Measurements from ENCODE around the gene TMEM201.

TMEM201 gene

DNA sequence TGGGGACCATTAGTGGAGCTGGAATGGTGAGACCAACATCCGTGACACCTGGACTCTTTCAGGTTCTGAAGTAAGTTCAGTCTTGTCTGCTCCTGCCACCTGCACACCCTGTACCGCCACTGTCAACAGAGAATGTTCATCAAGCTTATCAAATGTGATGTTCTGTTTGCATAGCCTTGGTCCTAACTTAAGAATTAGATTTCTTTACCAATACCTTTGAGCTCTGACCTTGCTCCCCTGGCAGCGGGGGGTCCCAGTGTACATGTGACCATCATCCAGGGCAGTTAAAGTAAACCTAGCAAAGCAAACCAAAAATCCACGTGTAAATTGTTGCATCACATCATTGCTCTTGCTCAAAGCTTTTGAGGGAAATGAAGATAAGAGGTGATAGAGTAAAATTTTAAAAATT, 35.0 kb upstream of the TMEM201 start:
- no peak overlapping the region for H4K91ac ChIP-seq (ENCODE audit: low read length)

DNA sequence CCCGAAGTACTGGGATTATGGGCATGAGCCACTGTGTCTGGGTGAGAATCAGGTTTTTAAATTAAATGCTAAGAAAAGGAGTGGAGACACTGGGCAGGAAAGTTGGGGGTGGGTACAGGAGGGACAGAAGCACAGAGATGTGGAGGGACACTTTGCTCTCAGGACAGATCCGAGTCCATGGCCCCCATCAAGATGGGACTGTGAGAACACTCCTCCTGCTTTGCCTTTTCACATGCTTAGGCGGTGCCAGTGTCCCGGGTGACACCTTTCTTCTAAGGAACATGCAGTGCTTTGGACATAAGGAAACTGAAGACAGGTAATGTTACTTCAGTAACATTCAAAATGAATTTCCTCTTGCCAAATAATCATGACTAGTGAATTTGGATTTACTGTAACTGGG, 32.8 kb upstream of the TMEM201 start:
- no peak overlapping the region for H3K4me3 ChIP-seq (ENCODE audit: insufficient read depth in 1 of 2, low read depth in 1 of 2, low read length in 2 of 2)
- H2AK5ac ChIP-seq (ENCODE audit: low read length, severe bottlenecking) = no peak overlapping the region
- H3K14ac ChIP-seq (ENCODE audit: low read length in 2 of 2) = no peak overlapping the region
- H3K18ac ChIP-seq (ENCODE audit: low read depth in 1 of 2, low read length in 2 of 2) = no peak overlapping the region
- H2BK120ac ChIP-seq (ENCODE audit: low read depth, low read length) = no peak overlapping the region
- H3K4ac ChIP-seq (ENCODE audit: low read depth in 1 of 2, low read length in 2 of 2) = no peak overlapping the region
- no peak overlapping the region for H4K91ac ChIP-seq (ENCODE audit: low read length)
- peaks cover 11 to 46% of the 10 kb centered on the region in 2 experiments for H3K36me3 ChIP-seq (ENCODE audit: control insufficient read depth in 1 of 2, insufficient read depth in 2 of 2, low read depth in 1 of 2, low read length in 2 of 2)
- H2AFZ ChIP-seq (ENCODE audit: low read depth, low read length) = no peak overlapping the region
- H3K23ac ChIP-seq (ENCODE audit: low read length in 2 of 2) = no peak overlapping the region
- no peak overlapping the region for H4K8ac ChIP-seq (ENCODE audit: low read length)
- no peak overlapping the region for H3K27ac ChIP-seq (ENCODE audit: low read length, poor library complexity, severe bottlenecking)
- H3K4me1 ChIP-seq (ENCODE audit: control insufficient read depth, insufficient read depth, low read depth, low read length) = peaks cover 3% of the 10 kb centered on the region
- no peak overlapping the region for H2BK15ac ChIP-seq (ENCODE audit: low read depth, poor library complexity, severe bottlenecking)
- no peak overlapping the region for H3K4me2 ChIP-seq (ENCODE audit: low read length, poor library complexity, severe bottlenecking)
- no peak for DNase-seq
- WGBS = 99% methylated on average over 4 of the region's 4 CpGs
- no peaks in the 10 kb centered on the region for H3K9me3 ChIP-seq (ENCODE audit: control insufficient read depth, low read length)
- peaks cover 4% of the 10 kb centered on the region for H3K79me1 ChIP-seq (replicated peaks; ENCODE audit: low read length, poor library complexity, severe bottlenecking)
- H2BK12ac ChIP-seq (ENCODE audit: low read length in 2 of 2) = no peak overlapping the region
- no peak overlapping the region for H2BK5ac ChIP-seq (ENCODE audit: low read depth, low read length, poor library complexity, severe bottlenecking)
- peak overlapping the region; percentile 39 for H3K9ac ChIP-seq (ENCODE audit: low read length)
- no peaks in the 10 kb centered on the region for H3K27me3 ChIP-seq (ENCODE audit: control insufficient read depth in 1 of 2, insufficient read depth in 1 of 2, low read length in 2 of 2)

More for the DNA sequence above, 35.0 kb upstream of the TMEM201 start:
- no peak overlapping the region for H3K18ac ChIP-seq (ENCODE audit: low read depth in 1 of 2, low read length in 2 of 2)
- no peak overlapping the region for H3K4me3 ChIP-seq (ENCODE audit: insufficient read depth in 1 of 2, low read depth in 1 of 2, low read length in 2 of 2)
- H3K9ac ChIP-seq (ENCODE audit: low read length) = no peak overlapping the region
- H4K8ac ChIP-seq (ENCODE audit: low read length) = no peak overlapping the region
- 100% methylated on average over 4 of the region's 4 CpGs for WGBS
- no peaks in the 10 kb centered on the region for H3K9me3 ChIP-seq (ENCODE audit: control insufficient read depth, low read length)
- DNase-seq = no peak
- H2BK12ac ChIP-seq (ENCODE audit: low read length in 2 of 2) = no peak overlapping the region
- no peak overlapping the region for H3K27ac ChIP-seq (ENCODE audit: low read length, poor library complexity, severe bottlenecking)
- no peak overlapping the region for H3K4ac ChIP-seq (ENCODE audit: low read depth in 1 of 2, low read length in 2 of 2)
- no peak overlapping the region for H3K23ac ChIP-seq (ENCODE audit: low read length in 2 of 2)
- peaks cover 1% of the 10 kb centered on the region for H3K4me1 ChIP-seq (ENCODE audit: control insufficient read depth, insufficient read depth, low read depth, low read length)
- no peak overlapping the region for H2BK120ac ChIP-seq (ENCODE audit: low read depth, low read length)
- H2AK5ac ChIP-seq (ENCODE audit: low read length, severe bottlenecking) = no peak overlapping the region
- H3K27me3 ChIP-seq (ENCODE audit: control insufficient read depth in 1 of 2, insufficient read depth in 1 of 2, low read length in 2 of 2) = no peaks in the 10 kb centered on the region
- H3K79me1 ChIP-seq (replicated peaks; ENCODE audit: low read length, poor library complexity, severe bottlenecking) = peaks cover 17% of the 10 kb centered on the region
- H3K14ac ChIP-seq (ENCODE audit: low read length in 2 of 2) = no peak overlapping the region
- H3K36me3 ChIP-seq (ENCODE audit: control insufficient read depth in 1 of 2, insufficient read depth in 2 of 2, low read depth in 1 of 2, low read length in 2 of 2) = peaks cover 11 to 35% of the 10 kb centered on the region in 2 experiments
- no peak overlapping the region for H2AFZ ChIP-seq (ENCODE audit: low read depth, low read length)
- H2BK5ac ChIP-seq (ENCODE audit: low read depth, low read length, poor library complexity, severe bottlenecking) = no peak overlapping the region
- H3K4me2 ChIP-seq (ENCODE audit: low read length, poor library complexity, severe bottlenecking) = no peak overlapping the region
- no peak overlapping the region for H2BK15ac ChIP-seq (ENCODE audit: low read depth, poor library complexity, severe bottlenecking)

DNA sequence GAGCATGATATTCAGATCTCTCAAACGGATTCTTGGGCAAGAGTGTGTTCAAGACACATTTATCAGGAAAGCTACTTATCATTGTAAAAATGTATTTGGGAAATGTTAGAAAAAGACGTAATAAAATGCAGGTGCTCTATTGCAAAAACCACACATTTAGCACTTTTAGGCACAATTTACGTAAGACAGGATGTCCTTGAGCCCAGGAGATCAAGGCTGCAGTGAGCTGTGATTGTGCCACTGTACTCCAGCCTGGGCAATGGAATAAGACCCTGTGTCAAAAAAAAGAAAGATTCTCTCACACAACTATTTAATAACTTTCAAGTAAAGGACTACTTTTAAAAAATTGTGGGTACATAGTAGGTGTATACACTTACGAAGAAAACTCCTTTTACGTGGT, 31.1 kb upstream of the TMEM201 start:
- Histone ChIP-seq H3K14ac (ENCODE audit: low read length in 2 of 2) (no peak overlapping the region), H3K27ac (ENCODE audit: low read length, poor library complexity, severe bottlenecking) (no peak overlapping the region), H3K4me1 (ENCODE audit: control insufficient read depth, insufficient read depth, low read depth, low read length) (peaks cover 4% of the 10 kb centered on the region), H3K9me3 (ENCODE audit: control insufficient read depth, low read length) (no peaks in the 10 kb centered on the region), H2BK120ac (ENCODE audit: low read depth, low read length) (no peak overlapping the region), H2AK5ac (ENCODE audit: low read length, severe bottlenecking) (no peak overlapping the region), H2BK15ac (ENCODE audit: low read depth, poor library complexity, severe bottlenecking) (no peak overlapping the region), H3K79me1 (replicated peaks; ENCODE audit: low read length, poor library complexity, severe bottlenecking) (peaks cover 1% of the 10 kb centered on the region), H2AFZ (ENCODE audit: low read depth, low read length) (no peak overlapping the region), H3K36me3 (ENCODE audit: control insufficient read depth in 1 of 2, insufficient read depth in 2 of 2, low read depth in 1 of 2, low read length in 2 of 2) (peaks cover 11 to 46% of the 10 kb centered on the region in 2 experiments), H4K91ac (ENCODE audit: low read length) (no peak overlapping the region), H3K4me2 (ENCODE audit: low read length, poor library complexity, severe bottlenecking) (no peak overlapping the region), H3K9ac (ENCODE audit: low read length) (no peak overlapping the region), H3K4ac (ENCODE audit: low read depth in 1 of 2, low read length in 2 of 2) (no peak overlapping the region), H2BK5ac (ENCODE audit: low read depth, low read length, poor library complexity, severe bottlenecking) (no peak overlapping the region), H2BK12ac (ENCODE audit: low read length in 2 of 2) (no peak overlapping the region), H3K23ac (ENCODE audit: low read length in 2 of 2) (no peak overlapping the region), H3K18ac (ENCODE audit: low read depth in 1 of 2, low read length in 2 of 2) (no peak overlapping the region), H4K8ac (ENCODE audit: low read length) (no peak overlapping the region), H3K27me3 (ENCODE audit: control insufficient read depth in 1 of 2, insufficient read depth in 1 of 2, low read length in 2 of 2) (no peaks in the 10 kb centered on the region), H3K4me3 (ENCODE audit: insufficient read depth in 1 of 2, low read depth in 1 of 2, low read length in 2 of 2) (no peak overlapping the region)
- DNase-seq = no peak
- 94% methylated on average over 5 of the region's 5 CpGs for WGBS

DNA sequence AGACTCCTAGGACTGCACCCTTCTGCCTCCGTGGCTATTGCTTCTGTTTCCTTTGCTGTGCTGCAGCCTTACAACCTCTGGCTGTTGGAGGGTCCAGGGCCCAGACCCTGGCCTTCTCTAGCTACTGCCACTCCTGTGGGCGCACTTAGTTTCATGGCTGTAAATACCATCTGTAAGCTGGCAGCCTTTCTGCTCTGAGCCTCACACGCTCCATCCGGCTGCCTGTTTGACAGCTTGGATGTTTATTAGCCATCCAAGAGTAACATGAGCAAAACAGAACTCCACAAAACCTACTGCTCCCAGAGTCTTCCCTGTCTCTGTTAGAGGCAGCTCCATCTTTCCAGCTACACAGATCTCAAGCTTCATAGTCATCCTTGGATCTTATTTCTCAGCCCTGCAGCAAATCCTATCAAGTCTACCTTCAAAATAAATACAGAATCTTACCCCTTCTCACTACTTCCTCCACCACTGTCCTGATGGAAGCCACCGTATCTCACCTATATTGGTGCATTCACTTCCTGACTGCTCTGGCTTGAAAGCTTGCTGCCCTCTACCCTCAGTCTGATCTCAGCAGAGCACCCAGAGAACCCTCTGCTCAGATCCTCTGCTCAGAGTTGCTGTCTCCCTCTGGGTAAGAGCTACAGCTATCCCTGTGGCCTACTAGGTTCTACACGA, 30.3 kb upstream of the TMEM201 start:
- no peak overlapping the region for H3K23ac ChIP-seq (ENCODE audit: low read length in 2 of 2)
- H2BK12ac ChIP-seq (ENCODE audit: low read length in 2 of 2) = no peak overlapping the region
- H3K14ac ChIP-seq (ENCODE audit: low read length in 2 of 2) = no peak overlapping the region
- H2BK120ac ChIP-seq (ENCODE audit: low read depth, low read length) = no peak overlapping the region
- H3K9ac ChIP-seq (ENCODE audit: low read length) = no peak overlapping the region
- peaks cover 4% of the 10 kb centered on the region for H3K4me1 ChIP-seq (ENCODE audit: control insufficient read depth, insufficient read depth, low read depth, low read length)
- H3K18ac ChIP-seq (ENCODE audit: low read depth in 1 of 2, low read length in 2 of 2) = no peak overlapping the region
- 93% methylated on average over 6 of the region's 6 CpGs for WGBS
- H3K4me2 ChIP-seq (ENCODE audit: low read length, poor library complexity, severe bottlenecking) = no peak overlapping the region
- no peak overlapping the region for H3K4ac ChIP-seq (ENCODE audit: low read depth in 1 of 2, low read length in 2 of 2)
- H3K9me3 ChIP-seq (ENCODE audit: control insufficient read depth, low read length) = no peaks in the 10 kb centered on the region
- no peaks in the 10 kb centered on the region for H3K27me3 ChIP-seq (ENCODE audit: control insufficient read depth in 1 of 2, insufficient read depth in 1 of 2, low read length in 2 of 2)
- no peak overlapping the region for H2BK5ac ChIP-seq (ENCODE audit: low read depth, low read length, poor library complexity, severe bottlenecking)
- peaks cover 1% of the 10 kb centered on the region for H3K79me1 ChIP-seq (replicated peaks; ENCODE audit: low read length, poor library complexity, severe bottlenecking)
- H2AK5ac ChIP-seq (ENCODE audit: low read length, severe bottlenecking) = no peak overlapping the region
- H3K27ac ChIP-seq (ENCODE audit: low read length, poor library complexity, severe bottlenecking) = no peak overlapping the region
- no peak overlapping the region for H4K8ac ChIP-seq (ENCODE audit: low read length)
- no peak for DNase-seq
- H2BK15ac ChIP-seq (ENCODE audit: low read depth, poor library complexity, severe bottlenecking) = no peak overlapping the region
- no peak overlapping the region for H2AFZ ChIP-seq (ENCODE audit: low read depth, low read length)
- no peak overlapping the region for H3K4me3 ChIP-seq (ENCODE audit: insufficient read depth in 1 of 2, low read depth in 1 of 2, low read length in 2 of 2)
- H4K91ac ChIP-seq (ENCODE audit: low read length) = no peak overlapping the region
- peaks cover 11 to 48% of the 10 kb centered on the region in 2 experiments for H3K36me3 ChIP-seq (ENCODE audit: control insufficient read depth in 1 of 2, insufficient read depth in 2 of 2, low read depth in 1 of 2, low read length in 2 of 2)
